Neural crest cell (in vitro differentiated cells): ENCODE results near the gene APBB1IP. TPM values are rescaled to one million over a fixed set of nuclear protein-coding genes. Genes with fewer than 3 reads are reported as not detected.

ENCODE experiments used
- DNase-seq: peaks from one replicate; pipeline ENCODE4 v3.0.0; 2021; ENCODE audit warnings: low read depth, mixed read lengths, low spot score
- H3K27ac Mint-ChIP-seq: one replicate; pipeline ENCODE4 v1.8.0; 2021; ENCODE audit warnings: mild to moderate bottlenecking, mixed read lengths; ENCODE audit not compliant: unreplicated experiment
- H3K27me3 Mint-ChIP-seq: 2 replicates; pipeline ENCODE4 v1.8.0; 2021; ENCODE audit warnings: low read depth, mild to moderate bottlenecking, mixed read lengths
- H3K36me3 Mint-ChIP-seq: 2 replicates; pipeline ENCODE4 v1.8.0; 2021; ENCODE audit warnings: low read depth, mild to moderate bottlenecking, mixed read lengths
- H3K4me1 Mint-ChIP-seq: 2 replicates; pipeline ENCODE4 v1.8.0; 2021; ENCODE audit warnings: mixed read lengths
- H3K4me3 Mint-ChIP-seq: one replicate; pipeline ENCODE4 v1.8.0; 2021; ENCODE audit warnings: mild to moderate bottlenecking, mixed read lengths
- H3K9me3 Mint-ChIP-seq: 2 replicates; pipeline ENCODE4 v1.8.0; 2021; ENCODE audit warnings: mixed read lengths
- total RNA-seq: library from RNA; stranded (reverse); gene quantifications from 2 replicates; pipeline ENCODE4 v1.2.1, GENCODE V29; 2021
- TF ChIP-seq, protein P1 (sequence below): fragments of 200-600 bp; sonication (generic); conservative IDR thresholded peaks from 2 replicates; pipeline ENCODE4 v1.5.0; 2021; ENCODE audit warnings: antibody characterized with exemption, mild to moderate bottlenecking

APBB1IP gene
- total RNA-seq, 1 donor from 2014 or later = not detected

- DNase-seq = no peak
- no peaks in the 10 kb centered on the region for H3K4me1 Mint-ChIP-seq
- H3K4me3 Mint-ChIP-seq = no peak overlapping the region
- no peaks in the 10 kb centered on the region for H3K36me3 Mint-ChIP-seq
- no peak overlapping the region for H3K27ac Mint-ChIP-seq
- H3K27me3 Mint-ChIP-seq = peaks cover 8% of the 10 kb centered on the region
- no peaks in the 10 kb centered on the region for H3K9me3 Mint-ChIP-seq
- TF ChIP-seq, protein P1, sequence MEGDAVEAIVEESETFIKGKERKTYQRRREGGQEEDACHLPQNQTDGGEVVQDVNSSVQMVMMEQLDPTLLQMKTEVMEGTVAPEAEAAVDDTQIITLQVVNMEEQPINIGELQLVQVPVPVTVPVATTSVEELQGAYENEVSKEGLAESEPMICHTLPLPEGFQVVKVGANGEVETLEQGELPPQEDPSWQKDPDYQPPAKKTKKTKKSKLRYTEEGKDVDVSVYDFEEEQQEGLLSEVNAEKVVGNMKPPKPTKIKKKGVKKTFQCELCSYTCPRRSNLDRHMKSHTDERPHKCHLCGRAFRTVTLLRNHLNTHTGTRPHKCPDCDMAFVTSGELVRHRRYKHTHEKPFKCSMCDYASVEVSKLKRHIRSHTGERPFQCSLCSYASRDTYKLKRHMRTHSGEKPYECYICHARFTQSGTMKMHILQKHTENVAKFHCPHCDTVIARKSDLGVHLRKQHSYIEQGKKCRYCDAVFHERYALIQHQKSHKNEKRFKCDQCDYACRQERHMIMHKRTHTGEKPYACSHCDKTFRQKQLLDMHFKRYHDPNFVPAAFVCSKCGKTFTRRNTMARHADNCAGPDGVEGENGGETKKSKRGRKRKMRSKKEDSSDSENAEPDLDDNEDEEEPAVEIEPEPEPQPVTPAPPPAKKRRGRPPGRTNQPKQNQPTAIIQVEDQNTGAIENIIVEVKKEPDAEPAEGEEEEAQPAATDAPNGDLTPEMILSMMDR = no peak
These were observed 15.2 kb upstream of the APBB1IP start for GRCh38 chr10:26422977-26423376.

DNA sequence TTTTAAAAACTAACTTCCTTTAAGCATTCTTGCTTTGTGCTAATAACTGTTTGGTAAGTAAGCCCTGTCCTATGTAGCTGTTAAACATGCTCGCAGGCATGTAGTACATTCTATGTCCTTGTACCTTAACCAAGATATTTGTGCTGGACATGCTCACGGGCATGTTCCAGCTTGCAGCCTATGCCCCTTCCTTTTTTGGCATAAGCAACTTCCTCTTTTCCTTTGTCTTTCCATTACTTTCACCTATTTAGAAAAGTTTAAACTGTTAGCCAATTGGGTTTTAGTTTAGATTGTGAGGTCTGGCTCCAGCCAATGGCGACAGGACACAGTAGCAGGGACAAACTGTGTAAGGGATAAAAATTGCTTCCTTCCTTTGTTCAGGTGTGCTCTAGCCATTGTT, 14.4 kb upstream of the APBB1IP start:
- no peaks in the 10 kb centered on the region for H3K9me3 Mint-ChIP-seq
- no peak overlapping the region for H3K4me3 Mint-ChIP-seq
- no peaks in the 10 kb centered on the region for H3K36me3 Mint-ChIP-seq
- H3K27me3 Mint-ChIP-seq = peaks cover 10% of the 10 kb centered on the region
- no peak for DNase-seq
- no peak overlapping the region for H3K27ac Mint-ChIP-seq
- TF ChIP-seq, protein P1 = no peak
- no peaks in the 10 kb centered on the region for H3K4me1 Mint-ChIP-seq

- Mint-ChIP-seq H3K4me1 (no peaks in the 10 kb centered on the region), H3K27ac (no peak overlapping the region), H3K36me3 (no peaks in the 10 kb centered on the region), H3K27me3 (peaks cover 9% of the 10 kb centered on the region), H3K4me3 (no peak overlapping the region), H3K9me3 (peaks cover 5% of the 10 kb centered on the region)
- TF ChIP-seq, protein P1 = no peak
- no peak for DNase-seq
These were observed 7.4 kb upstream of the APBB1IP start for GRCh38 chr10:26430641-26431163.

GRCh38 chr10:26432938-26433337, 5.2 kb upstream of the APBB1IP start:
- Mint-ChIP-seq H3K27me3 (peaks cover 27% of the 10 kb centered on the region), H3K27ac (no peak overlapping the region), H3K36me3 (no peaks in the 10 kb centered on the region), H3K9me3 (peaks cover 5% of the 10 kb centered on the region), H3K4me1 (no peaks in the 10 kb centered on the region), H3K4me3 (no peak overlapping the region)
- no peak for DNase-seq
- TF ChIP-seq, protein P1 = no peak

DNA sequence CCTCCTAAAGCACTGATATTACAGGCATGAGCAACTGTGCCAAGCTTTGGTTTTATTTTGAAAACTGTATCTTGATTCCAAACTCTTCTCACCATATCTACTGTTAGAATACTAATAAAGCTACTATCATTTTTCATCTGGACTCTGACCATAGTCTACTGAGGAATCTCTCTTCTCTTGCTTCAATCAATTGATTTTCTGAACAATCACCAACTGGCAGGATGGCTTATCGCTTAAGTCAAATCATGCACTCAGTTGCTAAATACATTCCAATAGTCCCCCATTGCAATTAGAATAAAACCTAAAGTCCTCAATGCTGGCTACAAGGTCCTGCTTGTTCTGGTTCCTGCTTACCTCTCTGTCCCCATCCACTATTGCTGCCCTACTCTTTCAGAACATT, 2.3 kb upstream of the APBB1IP start:
- H3K4me3 Mint-ChIP-seq = no peak overlapping the region
- peaks cover 5% of the 10 kb centered on the region for H3K9me3 Mint-ChIP-seq
- H3K36me3 Mint-ChIP-seq = no peaks in the 10 kb centered on the region
- H3K27me3 Mint-ChIP-seq = peaks cover 46% of the 10 kb centered on the region
- TF ChIP-seq, protein P1 = no peak
- DNase-seq = no peak
- no peak overlapping the region for H3K27ac Mint-ChIP-seq
- no peaks in the 10 kb centered on the region for H3K4me1 Mint-ChIP-seq
